Cerebellar cortex (tissue), 1 donor: ENCODE data around the gene PRDM4.
A peak's percentile ranks its signal among the peaks of the same experiment; 100 is the strongest.

ENCODE experiments used
- DNase-seq: peaks from one replicate; pipeline ENCODE4 v3.0.0-alpha.2; 2015; ENCODE audit warnings: low spot score

PRDM4 gene

GRCh38 chr12:107685360-107686248 is 75.3 kb downstream of the PRDM4 start, which contains the start of gene PWP1:
PWP1 (plus strand) TSS chr12:107685799; CDS start chr12:107685900, 101 bp downstream.
- peak; percentile 95 for DNase-seq

DNA sequence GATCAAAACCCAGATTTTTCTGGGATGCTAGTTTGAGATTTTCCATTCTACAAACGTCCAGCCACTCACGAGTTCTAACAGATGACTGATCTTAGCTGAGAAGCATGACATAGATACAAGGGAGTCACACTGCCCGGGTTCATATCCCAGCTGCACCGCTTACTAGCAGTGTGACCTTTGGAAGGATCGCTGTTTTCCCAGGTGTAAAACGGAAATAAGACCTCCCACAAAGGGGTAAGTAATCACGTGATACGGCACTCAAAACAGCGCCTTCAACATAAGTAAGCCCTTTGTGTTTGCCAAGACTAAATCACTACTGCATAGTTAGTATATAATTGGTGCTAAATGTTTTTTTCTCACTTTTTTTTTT is 76.0 kb downstream of the PRDM4 start:
- DNase-seq: peak; percentile 37

GRCh38 chr12:107684029-107684795 is 76.7 kb downstream of the PRDM4 start:
- no peak for DNase-seq
